Activated naive CD8-positive, alpha-beta T cell treated with anti-CD3 and anti-CD28 coated beads, Interleukin-2, amount 10 ng/mL, durations not matched to agents 7 days and 5 days (primary cell): Measurements from ENCODE around the gene DIPK1B. TPM values are rescaled to one million over a fixed set of nuclear protein-coding genes. Genes with fewer than 3 reads are reported as not detected.

ENCODE experiments used
- ATAC-seq: fragments of 150-1000 bp; cut with Tn5 transposase; one replicate; pipeline ENCODE4 v1.10.0; 2021; ENCODE audit warnings: low read depth, moderate library complexity
- POLR2A ChIA-PET: fragments of 350-600 bp; sonication (Branson Sonifier 250); formaldehyde crosslinking; loops from one replicate; lab custom pipeline; 2021; ENCODE audit warnings: antibody characterized with exemption; lab: Charles Lee
- DNase-seq: peaks from one replicate; pipeline ENCODE4 v3.0.0; 2021
- H3K27ac Mint-ChIP-seq: one replicate; pipeline ENCODE4 v1.8.0; 2022; ENCODE audit warnings: mild to moderate bottlenecking, mixed read lengths
- H3K27me3 Mint-ChIP-seq: one replicate; pipeline ENCODE4 v1.8.0; 2022; ENCODE audit warnings: mild to moderate bottlenecking, moderate library complexity, mixed read lengths
- H3K36me3 Mint-ChIP-seq: one replicate; pipeline ENCODE4 v1.8.0; 2021; ENCODE audit warnings: mild to moderate bottlenecking, mixed read lengths
- H3K4me1 Mint-ChIP-seq: one replicate; pipeline ENCODE4 v1.8.0; 2021; ENCODE audit warnings: mixed read lengths
- H3K4me3 Mint-ChIP-seq: one replicate; pipeline ENCODE4 v1.8.0; 2022; ENCODE audit warnings: mild to moderate bottlenecking, moderate library complexity, mixed read lengths
- H3K9me3 Mint-ChIP-seq: one replicate; pipeline ENCODE4 v1.8.0; 2021; ENCODE audit warnings: mixed read lengths
- total RNA-seq, 2 experiments: library from RNA; stranded (reverse); gene quantifications; one replicate each; pipeline ENCODE4 v1.2.3, GENCODE V29; 2021

DIPK1B gene
- total RNA-seq, 2 experiments from 2014 or later, result 0.11 TPM; not detected in 1

DNA sequence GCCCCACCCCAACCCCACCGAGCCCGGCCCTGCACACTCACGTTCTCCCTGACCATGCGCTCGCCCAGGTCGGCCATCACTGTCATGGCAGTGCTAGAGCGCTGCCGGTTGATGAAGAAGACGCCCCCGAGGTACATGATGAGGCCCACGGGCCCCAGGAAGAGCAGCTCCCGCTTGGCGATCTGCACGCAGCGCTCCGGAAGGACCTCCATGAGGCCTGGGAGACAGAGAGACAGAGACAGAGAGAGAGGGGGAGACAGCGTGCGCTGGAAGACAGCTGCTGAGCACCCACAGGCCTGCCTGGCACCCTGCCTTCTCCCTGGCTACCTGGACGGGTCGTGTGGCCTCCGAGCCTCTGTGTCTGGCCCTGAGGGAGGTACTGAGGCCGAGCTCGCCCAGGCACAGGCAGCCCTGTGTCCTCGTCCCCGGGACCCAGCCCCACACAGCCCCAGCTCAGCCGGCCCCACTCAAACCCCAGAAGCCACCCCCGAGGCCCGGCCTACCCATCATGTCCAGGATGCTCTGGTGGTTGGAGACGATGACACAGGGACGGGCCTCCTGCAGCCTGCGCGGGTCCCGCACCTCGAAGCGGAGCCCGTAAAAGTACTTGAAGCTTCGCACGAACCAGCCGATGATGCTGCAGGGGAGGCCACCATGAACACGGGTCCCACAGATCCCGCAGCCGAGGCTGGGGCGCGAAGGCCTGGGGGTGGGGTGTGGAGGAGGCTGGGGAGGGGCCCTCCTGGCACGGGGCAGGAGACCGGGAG lies 35.3 kb upstream of the DIPK1B start:
- H3K27ac Mint-ChIP-seq, result no peak overlapping the region
- POLR2A ChIA-PET, result no interaction called here
- H3K27me3 Mint-ChIP-seq, result no peaks in the 10 kb centered on the region
- ATAC-seq (no peak), DNase-seq (no peak)
- no peaks in the 10 kb centered on the region for H3K4me1 Mint-ChIP-seq
- no peak overlapping the region for H3K4me3 Mint-ChIP-seq
- H3K36me3 Mint-ChIP-seq, result no peaks in the 10 kb centered on the region
- no peaks in the 10 kb centered on the region for H3K9me3 Mint-ChIP-seq

DNA sequence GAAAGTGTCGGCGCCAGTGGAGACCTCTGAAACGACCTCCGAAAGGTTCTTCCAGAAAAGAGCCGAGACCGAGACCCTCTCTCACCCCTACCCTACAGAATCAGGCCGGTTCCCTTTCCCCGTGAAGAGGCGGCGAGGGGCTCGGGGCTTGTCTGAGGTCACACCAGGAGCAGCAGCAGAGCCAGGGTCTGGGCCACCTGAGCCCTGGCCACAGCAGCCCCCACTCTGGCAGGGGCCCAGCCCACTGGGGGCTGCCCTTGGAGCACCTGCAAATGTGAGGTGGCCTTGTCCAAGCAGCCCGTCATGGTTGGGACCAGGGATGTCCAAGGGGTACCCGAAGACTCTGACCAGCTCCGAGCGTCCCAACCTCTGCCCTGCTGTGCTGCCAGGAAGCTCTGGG lies 34.3 kb upstream of the DIPK1B start:
- no peak for DNase-seq
- Mint-ChIP-seq H3K36me3 (no peaks in the 10 kb centered on the region), H3K27ac (no peak overlapping the region)

DNA sequence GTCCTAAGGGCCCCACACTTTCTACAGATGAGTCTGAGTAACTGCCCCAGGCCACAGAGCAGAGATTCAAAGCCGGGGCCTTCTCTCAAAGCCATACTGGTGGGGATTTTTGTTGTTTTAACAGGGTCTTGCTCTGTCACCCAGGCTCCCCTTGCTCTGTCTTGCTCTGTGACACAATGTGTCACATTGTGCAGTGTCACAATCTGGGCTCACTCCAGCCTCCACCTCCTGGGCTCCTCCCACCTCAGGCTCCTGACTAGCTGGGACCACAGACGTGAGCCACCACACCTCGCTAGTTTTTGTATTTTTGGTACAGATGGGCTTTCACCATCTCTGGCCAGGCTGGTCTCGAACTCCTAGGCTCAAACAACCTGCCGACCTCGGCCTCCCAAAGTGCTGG lies 33.7 kb upstream of the DIPK1B start:
- ATAC-seq (no peak), DNase-seq (no peak)
- no peak overlapping the region for H3K4me3 Mint-ChIP-seq
- no peaks in the 10 kb centered on the region for H3K36me3 Mint-ChIP-seq
- no peak overlapping the region for H3K27ac Mint-ChIP-seq
- POLR2A ChIA-PET, result no interaction called here
- no peaks in the 10 kb centered on the region for H3K27me3 Mint-ChIP-seq
- no peaks in the 10 kb centered on the region for H3K4me1 Mint-ChIP-seq
- H3K9me3 Mint-ChIP-seq, result no peaks in the 10 kb centered on the region

More for the DNA sequence above, 34.3 kb upstream of the DIPK1B start:
- Mint-ChIP-seq H3K4me1 (no peaks in the 10 kb centered on the region), H3K9me3 (no peaks in the 10 kb centered on the region), H3K4me3 (no peak overlapping the region), H3K27me3 (no peaks in the 10 kb centered on the region)
- POLR2A ChIA-PET, result no interaction called here
- ATAC-seq, result no peak

DNA sequence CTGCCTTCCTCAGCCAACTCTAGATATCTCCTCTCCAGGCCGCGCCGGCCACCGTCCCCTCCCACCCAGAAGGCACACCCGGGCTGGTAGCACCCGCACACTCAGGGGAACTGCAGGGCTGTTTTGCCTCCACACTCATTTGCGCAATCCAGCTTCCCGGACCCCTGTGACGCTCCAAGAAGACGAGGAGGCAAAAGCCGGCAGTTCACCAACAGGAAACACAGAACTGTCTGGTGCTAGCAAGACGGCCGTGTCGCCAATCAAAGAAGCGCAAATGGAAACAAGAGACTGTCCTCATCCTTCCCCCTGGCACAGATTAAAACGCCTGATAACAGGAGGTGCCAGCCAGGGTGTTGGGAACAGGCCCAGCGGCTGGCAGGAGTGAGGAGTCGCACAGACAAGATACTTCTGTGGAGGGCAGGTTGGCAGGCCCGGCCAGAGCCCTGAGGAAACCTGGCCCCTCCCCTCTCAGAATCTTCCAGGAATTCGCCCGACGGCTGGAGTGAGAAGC lies 32.9 kb upstream of the DIPK1B start:
- no peak for DNase-seq
- no peak overlapping the region for H3K27ac Mint-ChIP-seq

DNA sequence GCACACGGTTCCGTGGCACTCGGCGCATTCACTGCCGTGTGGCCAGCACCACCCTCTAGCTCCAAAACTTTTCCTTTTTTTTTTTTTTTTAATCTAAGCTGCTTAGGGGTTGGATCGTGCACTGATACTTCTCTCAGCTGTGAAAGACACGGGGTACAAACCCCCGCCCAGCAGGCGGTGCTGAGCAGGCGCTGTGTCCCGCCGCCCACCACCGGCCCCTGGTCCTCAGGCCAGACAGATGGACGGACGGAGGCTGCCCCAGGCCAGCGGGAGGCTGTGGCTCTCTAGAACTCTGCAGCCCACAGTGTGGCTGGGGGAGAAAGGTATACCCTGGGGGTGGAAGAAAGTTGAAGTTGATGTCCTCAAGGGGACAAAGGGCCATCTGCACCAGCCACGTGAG lies 31.3 kb upstream of the DIPK1B start:
- Mint-ChIP-seq H3K36me3 (no peaks in the 10 kb centered on the region), H3K27me3 (no peaks in the 10 kb centered on the region), H3K4me3 (no peak overlapping the region), H3K27ac (no peak overlapping the region), H3K4me1 (peaks cover 3% of the 10 kb centered on the region), H3K9me3 (no peaks in the 10 kb centered on the region)
- ATAC-seq (no peak), DNase-seq (no peak)
- POLR2A ChIA-PET, result no interaction called here

More for the DNA sequence above, 32.9 kb upstream of the DIPK1B start:
- Mint-ChIP-seq H3K4me3 (no peak overlapping the region), H3K9me3 (no peaks in the 10 kb centered on the region), H3K4me1 (no peaks in the 10 kb centered on the region), H3K27me3 (no peaks in the 10 kb centered on the region), H3K36me3 (no peaks in the 10 kb centered on the region)
- POLR2A ChIA-PET, result no interaction called here
- ATAC-seq, result no peak

DNA sequence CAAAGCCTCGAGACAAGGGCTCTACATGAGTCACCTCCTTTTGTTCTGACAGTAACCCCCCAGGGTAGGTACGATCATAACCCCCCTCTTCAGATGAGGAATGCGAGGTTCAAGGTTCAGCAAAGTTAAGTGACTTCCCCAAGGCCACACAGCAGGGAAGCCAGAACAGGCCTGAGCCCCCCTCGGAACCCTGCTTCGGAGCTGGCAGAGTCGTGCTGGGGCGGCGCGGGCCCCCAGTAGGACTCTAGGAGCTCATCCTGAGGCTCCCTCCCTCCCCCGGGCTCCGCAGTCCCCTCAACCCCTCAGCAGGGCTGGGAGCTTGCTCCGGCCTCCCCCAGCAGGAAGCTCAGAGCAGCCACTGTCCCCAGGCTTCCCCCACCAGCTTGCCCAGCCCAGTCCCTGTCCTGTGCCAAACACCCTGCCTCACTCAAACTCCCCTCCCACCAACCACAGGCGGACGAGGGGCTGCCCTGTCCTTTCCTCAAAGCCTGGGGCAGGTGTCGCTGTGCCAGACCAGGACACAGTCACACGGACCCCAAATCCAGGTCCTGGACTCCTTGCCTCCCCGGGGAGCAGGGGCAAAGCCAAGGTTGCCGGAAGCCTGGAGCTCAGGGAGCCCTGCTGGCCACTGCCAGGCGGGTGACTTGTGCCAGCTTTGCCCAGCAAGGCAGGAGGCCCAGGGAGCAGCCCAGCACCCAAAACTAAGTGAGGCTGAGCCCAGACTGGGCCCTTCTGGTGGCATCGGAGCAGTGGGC lies 30.2 kb upstream of the DIPK1B start:
- Mint-ChIP-seq H3K4me1 (peaks cover 5% of the 10 kb centered on the region), H3K27ac (no peak overlapping the region), H3K4me3 (no peak overlapping the region), H3K36me3 (no peaks in the 10 kb centered on the region), H3K27me3 (no peaks in the 10 kb centered on the region), H3K9me3 (no peaks in the 10 kb centered on the region)
- POLR2A ChIA-PET, result interaction anchor here (0.6 to 1.1 kb wide), 2 partner anchors 15 to 32 kb away, joined by 4 read pairs; no protein-coding TSS in a partner anchor
- no peak for ATAC-seq
- no peak for DNase-seq

DNA sequence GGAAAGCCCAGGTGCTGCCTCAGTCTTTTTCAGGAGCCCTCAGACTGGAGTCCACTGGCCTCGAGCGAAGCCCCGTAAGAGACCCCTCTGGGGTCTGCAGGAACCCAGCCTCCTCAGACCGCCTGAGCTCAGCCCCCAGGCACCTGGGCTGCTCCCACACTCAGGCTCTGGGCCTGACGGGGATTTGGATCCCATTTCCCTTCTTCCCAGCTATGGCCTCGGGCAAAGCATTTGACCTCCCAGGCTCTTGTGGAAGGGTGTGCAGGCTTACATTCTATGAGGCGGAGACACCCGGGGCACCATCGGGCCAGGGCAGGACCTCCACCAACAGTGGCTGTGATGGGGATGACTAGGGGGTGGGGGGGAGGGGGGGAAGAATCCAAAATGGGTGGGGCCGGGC lies 29.7 kb upstream of the DIPK1B start:
- DNase-seq (no peak), ATAC-seq (no peak)
- H3K27me3 Mint-ChIP-seq, result no peaks in the 10 kb centered on the region
- no peak overlapping the region for H3K4me3 Mint-ChIP-seq
- no peaks in the 10 kb centered on the region for H3K9me3 Mint-ChIP-seq
- peaks cover 5% of the 10 kb centered on the region for H3K4me1 Mint-ChIP-seq
- POLR2A ChIA-PET, result interaction anchor here (1.1 kb wide), 1 partner anchor 15 kb away, joined by 4 read pairs; no protein-coding TSS in a partner anchor
- no peak overlapping the region for H3K27ac Mint-ChIP-seq
- no peaks in the 10 kb centered on the region for H3K36me3 Mint-ChIP-seq

DNA sequence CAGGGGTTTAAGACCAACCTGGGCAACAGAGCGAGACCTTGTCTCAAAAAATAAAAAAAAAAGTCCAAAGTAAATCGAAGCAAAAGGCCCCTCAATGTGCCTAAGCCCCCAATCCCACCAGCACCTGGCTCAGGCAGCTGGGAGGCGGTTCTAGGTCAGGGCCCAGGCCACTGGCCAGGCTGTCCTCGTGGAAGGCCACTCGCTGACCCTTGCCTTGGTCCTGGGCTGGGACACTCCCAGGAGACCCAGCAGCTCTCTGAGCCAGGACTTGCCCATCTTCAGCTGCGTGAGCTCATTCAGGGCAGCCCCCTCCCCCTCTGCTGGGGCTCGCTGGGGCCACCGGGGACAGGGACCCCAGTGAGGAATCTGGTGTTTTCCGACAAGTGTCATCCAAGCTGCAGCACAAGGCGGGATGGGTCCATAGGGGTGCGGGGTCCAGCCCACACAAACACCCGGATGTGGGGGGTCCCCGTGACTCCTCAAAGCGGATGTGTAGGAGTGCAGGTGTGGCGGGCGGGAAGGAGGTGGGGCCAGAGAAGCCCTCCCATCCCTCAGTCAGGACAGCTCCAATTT lies 29.1 kb upstream of the DIPK1B start:
- Mint-ChIP-seq H3K4me1 (peaks cover 5% of the 10 kb centered on the region), H3K27ac (no peak overlapping the region), H3K27me3 (no peaks in the 10 kb centered on the region), H3K36me3 (no peaks in the 10 kb centered on the region), H3K4me3 (no peak overlapping the region), H3K9me3 (no peaks in the 10 kb centered on the region)
- no peak for DNase-seq
- no peak for ATAC-seq
- POLR2A ChIA-PET, result interaction anchor here (1.1 kb wide), 1 partner anchor 16 kb away, joined by 4 read pairs; no protein-coding TSS in a partner anchor

DNA sequence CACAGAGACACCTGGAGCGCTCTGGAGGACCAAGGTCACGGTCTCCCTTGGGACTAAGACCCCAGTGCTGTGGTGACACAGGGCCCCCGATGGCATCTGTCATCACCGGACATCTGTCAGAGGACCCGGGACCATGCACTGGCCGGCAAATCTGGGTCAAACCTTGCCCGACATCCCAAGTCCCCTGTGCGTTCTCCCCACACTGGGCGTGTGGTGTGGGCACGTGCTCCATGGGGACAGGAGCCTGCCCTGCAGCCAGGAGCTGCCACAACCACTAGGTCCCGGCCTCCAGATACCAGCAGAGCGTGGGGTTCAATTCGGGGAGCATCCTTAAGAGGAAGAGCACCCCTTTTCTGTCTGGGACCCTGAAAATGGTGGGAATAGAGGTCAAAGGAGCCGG lies 28.6 kb upstream of the DIPK1B start:
- Mint-ChIP-seq H3K4me1 (peaks cover 5% of the 10 kb centered on the region), H3K4me3 (no peak overlapping the region), H3K9me3 (no peaks in the 10 kb centered on the region), H3K27ac (no peak overlapping the region), H3K36me3 (no peaks in the 10 kb centered on the region), H3K27me3 (no peaks in the 10 kb centered on the region)
- DNase-seq (no peak), ATAC-seq (no peak)
- POLR2A ChIA-PET, result no interaction called here

DNA sequence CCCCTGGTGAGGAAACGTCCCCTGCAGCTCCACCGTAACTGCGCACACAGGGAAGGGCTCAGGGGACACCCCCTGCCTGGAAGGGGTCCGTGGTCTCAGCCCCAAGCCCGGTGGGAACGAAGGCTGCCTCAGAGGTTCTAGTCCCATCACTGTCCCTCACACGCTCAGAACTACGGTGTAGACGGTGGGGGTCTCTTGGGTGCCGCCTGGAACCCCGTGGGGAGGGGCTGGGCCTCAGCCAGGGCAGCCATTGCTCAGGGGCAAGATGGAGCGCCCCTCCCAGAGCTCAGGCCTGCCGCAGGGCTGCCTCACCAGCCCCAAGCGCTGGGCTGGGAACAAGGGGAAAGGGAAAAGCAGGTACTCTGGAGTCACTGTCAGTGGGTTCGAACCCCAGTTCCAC lies 28.0 kb upstream of the DIPK1B start:
- POLR2A ChIA-PET, result no interaction called here
- ATAC-seq, result no peak
- DNase-seq, result no peak
- Mint-ChIP-seq H3K27me3 (no peaks in the 10 kb centered on the region), H3K36me3 (no peaks in the 10 kb centered on the region), H3K9me3 (no peaks in the 10 kb centered on the region), H3K4me3 (no peak overlapping the region), H3K27ac (no peak overlapping the region), H3K4me1 (peaks cover 5% of the 10 kb centered on the region)

DNA sequence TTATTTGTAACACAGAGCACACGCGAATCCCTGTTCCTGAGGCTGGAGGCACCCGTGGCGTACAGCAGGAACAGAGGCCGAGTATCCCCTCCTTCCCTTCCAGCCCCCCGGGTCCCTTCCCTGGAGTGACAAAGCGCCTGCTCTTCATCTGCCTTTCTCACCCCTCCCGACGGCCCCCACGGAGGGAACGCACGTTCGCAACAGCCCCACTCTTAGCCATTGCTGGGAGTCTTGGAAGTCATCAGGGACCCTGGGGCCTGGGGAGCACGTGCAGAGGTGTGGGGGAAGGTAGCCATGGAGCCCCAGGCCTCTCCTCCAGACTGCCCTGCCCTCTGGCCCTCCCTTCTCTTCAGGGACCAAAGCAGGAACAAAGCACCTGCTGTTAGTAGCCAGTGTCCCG lies 27.6 kb upstream of the DIPK1B start:
- Mint-ChIP-seq H3K4me1 (peaks cover 5% of the 10 kb centered on the region), H3K27me3 (no peaks in the 10 kb centered on the region), H3K9me3 (no peaks in the 10 kb centered on the region), H3K36me3 (no peaks in the 10 kb centered on the region), H3K27ac (no peak overlapping the region), H3K4me3 (no peak overlapping the region)
- no peak for ATAC-seq
- POLR2A ChIA-PET, result interaction anchor here (4.3 kb wide), 1 partner anchor 43 kb away, joined by 24 read pairs; no protein-coding TSS in a partner anchor
- no peak for DNase-seq

DNA sequence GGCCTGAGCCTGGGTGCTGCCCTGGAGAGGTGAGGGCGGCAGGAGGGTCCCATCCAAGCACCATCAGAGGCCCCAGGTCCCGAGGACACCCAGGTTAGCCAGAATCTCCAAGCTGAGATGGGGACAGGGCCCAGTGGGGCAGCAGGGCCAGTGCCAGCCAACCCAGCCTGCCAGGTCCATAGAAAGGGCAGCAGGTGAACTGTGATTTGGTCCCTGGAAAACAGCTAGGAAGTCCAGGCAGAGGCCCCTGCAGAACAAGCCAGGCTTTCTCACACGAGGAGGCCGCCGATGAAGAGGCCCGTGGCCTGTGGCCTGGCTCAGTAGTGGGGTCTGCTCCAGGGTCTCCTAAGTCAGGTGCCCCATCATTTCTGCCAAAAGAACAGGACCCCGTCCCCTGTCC lies 27.2 kb upstream of the DIPK1B start:
- peaks cover 5% of the 10 kb centered on the region for H3K4me1 Mint-ChIP-seq
- H3K4me3 Mint-ChIP-seq, result no peak overlapping the region
- H3K27me3 Mint-ChIP-seq, result no peaks in the 10 kb centered on the region
- POLR2A ChIA-PET, result interaction anchor here (2.3 to 4.3 kb wide), 2 partner anchors 13 to 42 kb away, joined by 9 to 24 read pairs; no protein-coding TSS in a partner anchor
- no peaks in the 10 kb centered on the region for H3K36me3 Mint-ChIP-seq
- H3K27ac Mint-ChIP-seq, result no peak overlapping the region
- DNase-seq, result no peak
- no peaks in the 10 kb centered on the region for H3K9me3 Mint-ChIP-seq
- ATAC-seq, result no peak

DNA sequence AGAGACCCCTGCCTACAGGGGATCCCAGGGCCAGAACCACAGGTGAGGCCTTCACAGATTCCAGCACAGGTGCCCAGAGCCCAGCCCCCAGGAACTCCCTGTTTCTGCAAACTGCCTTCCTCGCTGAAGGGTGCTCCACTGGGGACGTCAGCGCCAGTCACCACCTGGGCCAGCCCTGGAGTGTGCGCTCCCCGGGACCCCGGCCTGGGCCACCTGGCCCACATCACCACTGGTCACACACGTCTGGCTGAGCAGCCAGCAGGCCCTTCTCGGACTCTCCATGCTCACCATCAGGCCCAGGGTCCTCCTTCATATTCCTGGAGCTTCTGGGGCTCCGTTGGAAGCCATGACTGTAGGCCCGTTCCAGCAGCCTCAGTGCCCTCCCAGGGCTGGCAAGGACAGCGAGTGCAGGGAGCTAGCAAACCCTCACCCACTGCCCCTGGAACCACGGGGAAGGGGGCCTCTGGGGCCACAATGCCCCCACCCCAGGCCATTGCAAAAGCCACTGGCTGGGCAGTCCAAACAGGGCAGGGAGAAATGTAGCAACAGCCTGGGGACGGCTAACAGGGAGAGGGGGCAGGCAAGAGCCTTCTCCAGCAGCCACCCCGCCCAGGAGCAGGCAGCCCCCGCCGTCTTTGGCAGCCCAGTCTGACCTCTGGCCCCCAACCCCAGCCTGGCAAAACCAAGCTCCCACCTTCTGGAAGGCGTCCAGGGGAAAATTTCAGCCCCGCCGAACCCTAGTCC lies 26.4 kb upstream of the DIPK1B start:
- no peak for DNase-seq
- H3K36me3 Mint-ChIP-seq, result no peaks in the 10 kb centered on the region
- H3K27me3 Mint-ChIP-seq, result no peaks in the 10 kb centered on the region
- H3K4me1 Mint-ChIP-seq, result peaks cover 5% of the 10 kb centered on the region
- ATAC-seq, result no peak
- H3K27ac Mint-ChIP-seq, result peak overlapping the region; percentile 80
- H3K4me3 Mint-ChIP-seq, result peak overlapping the region; percentile 87
- no peaks in the 10 kb centered on the region for H3K9me3 Mint-ChIP-seq
- POLR2A ChIA-PET, result interaction anchor here (0.5 to 4.3 kb wide), 7 partner anchors 14 to 384 kb away, joined by 3 to 24 read pairs (median 4); partner anchors contain the start of gene SAPCD2
